ENCODE data around the gene ZFP36.

ZFP36 gene

DNA sequence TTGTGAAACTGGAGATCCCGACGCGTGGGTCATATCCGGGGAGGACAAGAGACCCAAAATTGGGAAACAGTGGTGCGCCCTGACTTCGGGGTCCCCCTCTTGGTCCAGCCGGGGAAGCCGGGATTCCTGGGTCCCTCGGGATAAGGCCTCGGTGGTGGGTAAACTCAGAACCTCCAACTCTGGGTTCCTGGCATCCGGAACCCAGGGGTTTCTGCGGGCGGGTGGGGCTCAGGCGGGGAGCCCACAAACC lies 688 bp downstream of the ZFP36 start:
- no peak for DNase-seq

DNA sequence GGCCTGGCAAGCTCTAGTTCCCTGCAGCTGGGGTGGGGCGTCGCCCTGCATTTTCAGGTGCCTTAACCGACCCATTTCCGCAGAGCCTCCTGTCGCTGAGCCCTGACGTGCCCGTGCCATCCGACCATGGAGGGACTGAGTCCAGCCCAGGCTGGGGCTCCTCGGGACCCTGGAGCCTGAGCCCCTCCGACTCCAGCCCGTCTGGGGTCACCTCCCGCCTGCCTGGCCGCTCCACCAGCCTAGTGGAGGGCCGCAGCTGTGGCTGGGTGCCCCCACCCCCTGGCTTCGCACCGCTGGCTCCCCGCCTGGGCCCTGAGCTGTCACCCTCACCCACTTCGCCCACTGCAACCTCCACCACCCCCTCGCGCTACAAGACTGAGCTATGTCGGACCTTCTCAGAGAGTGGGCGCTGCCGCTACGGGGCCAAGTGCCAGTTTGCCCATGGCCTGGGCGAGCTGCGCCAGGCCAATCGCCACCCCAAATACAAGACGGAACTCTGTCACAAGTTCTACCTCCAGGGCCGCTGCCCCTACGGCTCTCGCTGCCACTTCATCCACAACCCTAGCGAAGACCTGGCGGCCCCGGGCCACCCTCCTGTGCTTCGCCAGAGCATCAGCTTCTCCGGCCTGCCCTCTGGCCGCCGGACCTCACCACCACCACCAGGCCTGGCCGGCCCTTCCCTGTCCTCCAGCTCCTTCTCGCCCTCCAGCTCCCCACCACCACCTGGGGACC lies 1.2 kb downstream of the ZFP36 start:
- DNase-seq: no peak

DNA sequence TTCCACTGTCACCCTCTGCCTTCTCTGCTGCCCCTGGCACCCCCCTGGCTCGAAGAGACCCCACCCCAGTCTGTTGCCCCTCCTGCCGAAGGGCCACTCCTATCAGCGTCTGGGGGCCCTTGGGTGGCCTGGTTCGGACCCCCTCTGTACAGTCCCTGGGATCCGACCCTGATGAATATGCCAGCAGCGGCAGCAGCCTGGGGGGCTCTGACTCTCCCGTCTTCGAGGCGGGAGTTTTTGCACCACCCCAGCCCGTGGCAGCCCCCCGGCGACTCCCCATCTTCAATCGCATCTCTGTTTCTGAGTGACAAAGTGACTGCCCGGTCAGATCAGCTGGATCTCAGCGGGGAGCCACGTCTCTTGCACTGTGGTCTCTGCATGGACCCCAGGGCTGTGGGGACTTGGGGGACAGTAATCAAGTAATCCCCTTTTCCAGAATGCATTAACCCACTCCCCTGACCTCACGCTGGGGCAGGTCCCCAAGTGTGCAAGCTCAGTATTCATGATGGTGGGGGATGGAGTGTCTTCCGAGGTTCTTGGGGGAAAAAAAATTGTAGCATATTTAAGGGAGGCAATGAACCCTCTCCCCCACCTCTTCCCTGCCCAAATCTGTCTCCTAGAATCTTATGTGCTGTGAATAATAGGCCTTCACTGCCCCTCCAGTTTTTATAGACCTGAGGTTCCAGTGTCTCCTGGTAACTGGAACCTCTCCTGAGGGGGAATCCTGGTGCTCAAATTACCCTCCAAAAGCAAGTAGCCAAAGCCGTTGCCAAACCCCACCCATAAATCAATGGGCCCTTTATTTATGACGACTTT lies 2.0 kb downstream of the ZFP36 start:
- no peak for DNase-seq

DNA sequence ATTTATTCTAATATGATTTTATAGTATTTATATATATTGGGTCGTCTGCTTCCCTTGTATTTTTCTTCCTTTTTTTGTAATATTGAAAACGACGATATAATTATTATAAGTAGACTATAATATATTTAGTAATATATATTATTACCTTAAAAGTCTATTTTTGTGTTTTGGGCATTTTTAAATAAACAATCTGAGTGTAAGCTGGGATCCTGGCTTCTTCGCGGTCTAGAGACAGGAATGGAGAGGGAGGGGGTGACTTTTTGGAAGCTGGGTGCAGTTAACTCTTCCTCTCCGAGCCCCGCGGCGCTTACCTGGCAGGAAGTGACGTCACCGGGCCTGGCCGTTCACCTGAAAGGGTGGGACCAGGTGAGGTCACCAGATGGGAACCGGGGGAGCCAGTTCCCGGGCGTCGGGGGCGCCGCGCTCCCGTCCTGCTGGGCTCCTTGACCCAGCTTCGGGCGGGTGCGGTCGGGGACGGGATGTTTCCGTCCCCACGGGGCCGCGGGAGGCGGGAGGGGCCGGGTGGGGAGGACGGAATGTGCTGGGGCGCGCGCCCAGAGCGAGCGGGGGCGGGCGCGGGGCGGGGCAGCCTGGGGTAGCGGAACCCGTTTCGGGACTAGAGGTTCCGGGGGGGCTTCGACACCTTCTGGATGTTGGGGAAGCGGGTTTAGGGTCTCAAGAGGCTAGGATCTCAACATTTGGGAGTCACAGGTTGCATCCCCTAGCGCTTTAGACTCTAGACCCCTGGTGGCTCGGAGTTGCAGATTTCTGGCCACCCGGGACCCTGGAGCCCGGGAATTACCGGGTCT lies 2.8 kb downstream of the ZFP36 start:
- no peak for DNase-seq

DNA sequence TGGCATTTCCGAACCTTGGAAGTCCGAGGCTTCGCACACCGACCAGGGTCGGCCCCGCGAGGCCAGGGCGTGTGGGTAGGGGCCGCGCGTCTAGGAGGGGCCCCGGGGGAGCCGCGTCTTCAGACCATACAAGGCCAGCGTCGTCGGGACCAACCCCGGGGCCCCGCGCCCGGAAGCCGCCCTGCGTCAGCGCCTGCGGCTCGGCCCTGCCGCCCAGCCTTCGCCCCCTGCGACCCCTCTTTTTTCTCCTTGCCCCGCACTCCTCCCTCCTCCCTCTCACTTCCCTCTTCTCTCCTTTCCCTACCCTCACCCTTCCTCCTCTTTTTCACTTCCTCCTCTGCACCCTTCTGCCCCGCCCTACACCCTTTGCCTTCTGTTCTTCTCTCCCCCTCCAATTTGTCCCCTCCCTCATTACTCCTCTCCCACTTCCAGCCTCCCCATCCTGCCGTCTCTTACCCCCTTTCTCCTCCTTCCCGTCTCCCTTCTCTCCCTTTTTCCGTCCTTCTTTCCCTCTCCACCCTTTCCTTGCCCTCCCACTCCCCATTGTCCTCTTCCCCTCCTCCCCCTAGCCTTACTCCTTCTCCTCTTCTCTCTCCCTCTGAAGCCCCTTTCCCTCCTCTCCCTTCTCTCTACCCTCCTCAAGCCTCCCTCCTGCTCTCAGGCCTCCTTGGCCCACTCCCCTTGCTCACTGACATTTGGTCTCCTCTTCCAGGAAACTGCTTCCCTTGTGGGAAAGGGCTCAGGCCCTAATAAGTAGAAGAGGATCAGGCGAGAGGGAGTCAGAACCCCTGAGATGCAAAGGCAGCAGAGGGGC lies 3.6 kb downstream of the ZFP36 start:
- DNase-seq: no peak

DNA sequence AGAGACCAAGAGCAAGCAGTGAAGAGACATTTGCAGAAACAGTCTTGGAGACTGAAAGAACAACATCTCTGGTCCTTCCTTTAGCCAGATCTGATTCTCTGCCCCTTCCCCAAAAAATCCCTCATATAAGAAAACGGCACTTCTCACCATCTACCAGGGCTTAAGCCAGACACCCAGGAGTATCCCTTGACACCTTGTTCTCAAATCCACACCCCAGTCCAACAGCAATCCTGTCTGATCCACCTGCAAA lies 4.1 kb downstream of the ZFP36 start:
- no peak for DNase-seq

DNA sequence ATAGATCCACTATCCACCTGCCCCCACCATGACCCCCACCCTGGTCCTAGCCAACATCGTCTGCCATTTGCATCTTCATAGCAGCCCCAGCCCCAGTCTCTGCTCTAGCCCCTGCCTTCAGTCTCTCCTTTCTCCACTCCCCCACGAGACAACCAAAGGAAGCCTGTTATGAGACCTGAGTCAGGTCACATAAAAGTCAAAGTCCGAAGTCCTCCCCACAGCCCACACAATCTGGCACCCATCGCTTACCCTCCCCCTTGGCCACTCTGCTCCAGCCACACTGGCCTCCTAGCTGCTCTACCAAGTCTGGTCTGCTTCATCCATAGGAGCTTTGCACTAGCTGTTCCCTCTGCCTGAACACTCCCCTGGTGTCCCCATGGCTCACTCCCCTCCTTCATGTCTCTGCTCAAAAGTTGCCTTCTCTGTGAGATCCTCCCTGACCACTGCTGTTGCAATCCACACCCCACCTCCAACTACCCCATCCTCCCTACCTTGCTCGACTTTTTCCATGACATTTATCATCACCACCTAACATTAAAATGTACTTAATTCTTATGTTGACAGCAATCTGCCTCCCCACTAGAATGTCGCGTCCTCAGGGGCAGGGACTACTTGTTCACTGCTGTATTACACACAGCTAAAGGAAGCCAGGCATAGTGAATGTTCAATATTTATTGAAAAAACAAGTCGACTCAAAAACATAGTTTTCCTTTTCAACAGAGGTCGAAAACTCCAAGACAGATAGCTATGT lies 4.6 kb downstream of the ZFP36 start:
- no peak for DNase-seq

DNA sequence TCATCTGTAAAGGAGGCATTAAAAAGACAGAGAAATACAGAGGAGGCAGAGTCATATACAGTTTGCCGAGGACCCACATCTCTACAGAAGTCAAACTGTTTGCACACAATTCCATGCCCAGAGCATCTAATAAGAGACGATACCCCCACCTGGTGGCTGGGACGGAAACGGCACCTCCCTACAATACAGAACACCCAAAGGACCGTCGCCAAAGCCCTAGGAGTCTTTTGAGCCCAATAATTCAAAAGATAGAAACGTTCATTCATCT lies 5.1 kb downstream of the ZFP36 start:
- DNase-seq: peak; percentile 99

DNA sequence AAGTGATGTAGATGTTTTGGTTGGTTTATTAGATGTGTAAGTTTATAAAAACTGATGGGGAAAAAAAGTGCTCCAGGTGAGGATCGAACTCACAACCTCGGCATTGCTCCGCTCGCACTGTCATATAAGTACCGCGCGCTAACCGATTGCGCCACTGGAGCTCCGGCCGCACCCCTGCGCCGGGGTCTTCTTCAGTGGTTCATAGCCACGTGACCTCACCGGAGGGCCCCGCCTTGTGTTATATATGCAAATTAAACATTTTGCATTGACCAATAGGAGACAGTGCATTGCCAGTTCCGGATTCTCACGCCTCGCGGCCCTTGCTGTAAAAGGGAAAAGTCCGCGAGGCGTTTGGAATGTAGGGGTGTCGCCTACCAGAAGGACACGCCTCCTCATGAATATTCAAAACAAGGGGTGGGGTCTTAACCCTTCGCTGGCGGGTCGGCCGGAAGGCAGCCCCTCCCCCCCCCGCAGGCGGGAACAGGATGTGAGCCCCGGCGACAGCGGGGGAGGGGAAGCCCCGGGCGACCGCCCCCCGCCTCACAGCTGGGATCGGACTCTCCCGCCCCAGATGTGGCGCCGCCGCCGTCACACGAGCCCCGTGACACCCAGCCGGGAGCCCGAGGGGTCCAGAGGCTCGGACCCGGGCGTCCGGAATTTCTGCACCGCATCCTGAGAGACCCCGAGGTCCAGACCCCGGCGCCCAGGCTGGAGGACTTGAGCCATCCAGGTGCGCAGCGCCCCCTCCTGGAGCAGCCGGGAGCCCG lies 5.6 kb downstream of the ZFP36 start, which contains the start of gene PLEKHG2:
Gene PLEKHG2, plus strand, starts transcription at position 570 of the 767 bp plus-strand sequence. CDS start 1,418 bp downstream, outside the sequence.
- DNase-seq: peak; percentile 99

DNA sequence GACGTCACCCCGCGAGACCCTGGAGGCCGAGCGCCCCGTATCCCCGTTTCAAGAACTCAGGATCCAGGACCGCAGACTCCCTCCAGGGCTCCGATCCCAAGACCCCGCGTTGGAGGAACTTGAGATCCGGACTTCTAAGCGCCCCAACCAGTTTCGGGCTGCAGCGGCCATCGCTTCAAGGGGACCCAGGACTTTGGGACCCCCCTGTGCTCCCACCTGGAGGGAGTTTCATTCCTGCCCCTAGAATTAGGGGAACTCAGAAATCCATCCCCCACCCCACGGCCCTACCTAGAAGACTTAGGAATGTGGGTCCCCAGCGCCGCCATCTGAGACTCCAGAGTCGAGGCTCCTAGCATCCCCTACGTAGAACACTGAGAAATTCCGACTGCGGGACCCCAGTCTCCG lies 6.2 kb downstream of the ZFP36 start:
- no peak for DNase-seq

DNA sequence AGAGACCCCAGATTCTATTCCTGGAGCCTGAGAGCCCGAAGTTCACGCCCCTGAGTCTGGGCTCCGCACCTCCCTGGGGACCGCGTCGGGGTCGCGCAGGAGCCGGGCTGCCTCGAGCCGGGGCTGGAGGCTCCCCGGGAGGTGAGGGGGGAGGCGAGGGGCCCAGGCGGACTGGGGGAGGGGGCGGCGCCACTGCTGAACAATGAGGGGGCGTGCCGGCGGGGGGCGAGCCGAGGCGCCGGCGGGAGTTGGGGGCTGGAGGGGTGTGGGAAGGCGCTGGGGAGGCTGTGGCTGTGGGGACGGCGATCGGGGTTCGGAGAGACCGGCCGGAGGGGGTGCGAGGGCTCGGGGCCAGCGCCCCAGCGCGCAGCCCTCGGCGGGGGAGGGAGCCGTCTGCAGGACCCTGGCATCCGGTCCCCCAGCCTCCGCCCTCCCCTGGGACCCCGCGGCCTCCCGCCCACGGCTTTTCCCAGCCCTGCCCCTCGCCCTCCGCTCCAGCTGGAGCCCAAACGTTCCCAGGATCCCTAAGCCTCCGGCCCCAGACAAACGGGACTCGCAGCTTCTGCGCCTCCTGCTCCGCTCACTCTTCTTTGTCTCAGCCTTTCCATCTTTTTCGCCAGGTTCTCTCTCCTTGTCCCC lies 6.7 kb downstream of the ZFP36 start:
- no peak for DNase-seq

DNA sequence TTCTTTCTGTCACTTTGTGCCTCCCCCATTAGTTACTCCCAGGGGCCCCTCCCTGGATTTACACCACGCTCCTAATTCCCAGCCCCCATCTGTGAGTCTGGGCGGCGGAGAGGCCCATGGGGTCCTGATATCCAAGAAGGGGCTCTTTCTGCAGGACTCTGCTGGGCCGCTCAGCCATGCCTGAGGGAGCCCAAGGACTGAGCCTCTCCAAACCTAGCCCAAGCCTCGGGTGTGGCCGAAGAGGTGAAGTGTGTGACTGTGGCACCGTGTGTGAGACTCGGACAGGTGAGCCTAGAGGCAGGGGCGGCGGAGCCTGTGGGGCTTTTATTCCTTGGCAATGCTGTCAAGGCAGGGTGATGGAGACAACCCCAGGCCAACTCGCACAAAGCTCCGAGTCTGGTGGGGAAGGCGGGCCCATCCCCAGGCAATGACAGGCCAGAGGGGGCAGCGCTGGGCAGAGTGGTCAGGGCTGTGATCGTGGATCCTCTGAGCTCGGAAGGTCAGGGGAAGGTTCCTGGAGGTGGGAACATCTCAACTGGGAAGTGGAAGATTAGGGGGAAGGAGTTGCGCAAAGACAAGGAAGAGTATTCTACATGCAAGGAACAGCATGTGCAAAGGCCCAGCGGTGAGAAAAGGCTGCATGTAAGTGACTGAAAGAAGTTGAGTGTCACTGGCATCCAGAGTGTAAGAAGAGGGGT lies 7.4 kb downstream of the ZFP36 start:
- DNase-seq: no peak

DNA sequence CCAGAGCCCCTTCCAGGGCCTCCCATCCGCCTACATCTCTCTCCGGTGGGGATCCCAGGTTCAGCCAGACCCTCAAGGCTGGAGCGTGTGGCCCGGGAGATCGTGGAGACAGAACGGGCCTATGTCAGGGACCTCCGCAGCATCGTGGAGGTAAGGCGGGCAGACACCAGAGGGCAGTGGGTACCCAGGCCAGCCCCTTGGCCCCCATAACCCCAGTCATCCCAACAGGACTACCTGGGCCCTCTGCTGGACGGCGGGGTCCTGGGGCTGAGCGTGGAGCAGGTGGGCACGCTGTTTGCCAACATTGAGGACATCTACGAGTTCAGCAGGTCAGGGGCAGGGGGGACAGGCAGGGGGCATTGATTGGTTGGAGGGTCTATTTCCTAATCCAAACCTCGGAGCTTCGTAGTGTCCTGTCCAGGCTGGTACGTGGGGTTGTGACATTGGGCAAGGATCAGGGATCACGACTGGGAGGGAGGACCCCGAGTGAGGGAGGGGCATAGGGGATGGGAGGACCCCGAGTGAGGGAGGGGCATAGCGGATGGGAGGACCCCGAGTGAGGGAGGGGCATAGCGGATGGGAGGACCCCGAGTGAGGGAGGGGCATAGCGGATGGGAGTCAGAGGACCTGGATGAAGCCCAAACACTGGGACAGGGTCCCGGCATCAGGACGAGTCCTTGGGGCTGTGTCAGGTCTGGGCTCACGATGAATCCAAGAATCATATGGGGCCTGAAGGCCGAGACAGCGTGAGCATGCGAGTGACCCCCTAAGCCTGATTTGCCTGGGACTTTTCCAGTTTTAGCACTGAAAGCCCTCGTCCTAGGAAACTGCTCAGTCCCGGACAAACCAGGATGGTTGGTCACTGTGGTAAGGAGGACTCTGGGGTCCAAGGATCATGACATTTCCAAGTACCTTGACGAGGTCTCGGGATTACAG lies 8.7 kb downstream of the ZFP36 start:
- DNase-seq: no peak

DNA sequence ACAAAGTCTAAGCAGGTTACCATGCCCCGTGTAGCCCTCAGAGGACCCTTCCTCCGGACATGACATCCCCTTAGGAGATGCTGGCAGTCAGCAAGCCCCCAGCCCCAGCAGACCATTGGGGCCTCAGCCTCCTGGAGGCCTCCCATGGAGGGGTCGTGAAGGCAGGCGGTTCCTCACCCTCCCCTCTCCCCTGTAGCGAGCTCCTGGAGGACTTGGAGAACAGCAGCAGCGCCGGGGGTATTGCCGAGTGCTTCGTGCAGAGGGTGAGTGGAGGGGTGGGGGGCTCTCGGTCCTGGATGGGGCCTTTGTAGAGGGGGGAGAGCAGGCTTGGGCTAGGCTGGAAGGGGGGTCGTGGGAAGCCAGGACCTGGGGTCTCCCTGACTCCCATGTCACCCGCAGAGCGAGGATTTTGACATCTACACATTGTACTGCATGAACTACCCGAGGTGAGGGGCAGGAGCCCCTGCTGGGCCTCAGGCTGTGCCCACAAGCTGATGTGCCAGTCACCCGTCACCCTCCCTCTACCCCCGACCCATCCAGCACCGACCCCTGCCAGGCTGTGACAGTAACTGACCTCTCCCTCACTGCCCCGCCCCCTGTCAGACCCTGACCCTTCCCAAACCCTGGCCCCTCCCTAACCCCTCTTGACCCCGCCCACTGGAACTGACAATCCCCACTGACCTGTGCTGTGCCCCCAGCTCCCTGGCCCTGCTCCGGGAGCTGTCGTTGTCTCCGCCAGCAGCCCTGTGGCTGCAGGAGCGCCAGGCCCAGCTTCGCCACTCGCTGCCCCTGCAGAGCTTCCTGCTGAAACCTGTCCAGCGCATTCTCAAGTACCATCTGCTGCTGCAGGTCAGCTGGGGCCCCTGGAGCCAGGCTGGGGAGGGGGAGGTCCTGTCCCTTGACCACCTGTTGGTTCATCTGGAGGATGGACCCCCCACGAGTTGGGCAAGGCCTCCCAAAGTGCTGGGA lies 9.8 kb downstream of the ZFP36 start:
- no peak for DNase-seq

DNA sequence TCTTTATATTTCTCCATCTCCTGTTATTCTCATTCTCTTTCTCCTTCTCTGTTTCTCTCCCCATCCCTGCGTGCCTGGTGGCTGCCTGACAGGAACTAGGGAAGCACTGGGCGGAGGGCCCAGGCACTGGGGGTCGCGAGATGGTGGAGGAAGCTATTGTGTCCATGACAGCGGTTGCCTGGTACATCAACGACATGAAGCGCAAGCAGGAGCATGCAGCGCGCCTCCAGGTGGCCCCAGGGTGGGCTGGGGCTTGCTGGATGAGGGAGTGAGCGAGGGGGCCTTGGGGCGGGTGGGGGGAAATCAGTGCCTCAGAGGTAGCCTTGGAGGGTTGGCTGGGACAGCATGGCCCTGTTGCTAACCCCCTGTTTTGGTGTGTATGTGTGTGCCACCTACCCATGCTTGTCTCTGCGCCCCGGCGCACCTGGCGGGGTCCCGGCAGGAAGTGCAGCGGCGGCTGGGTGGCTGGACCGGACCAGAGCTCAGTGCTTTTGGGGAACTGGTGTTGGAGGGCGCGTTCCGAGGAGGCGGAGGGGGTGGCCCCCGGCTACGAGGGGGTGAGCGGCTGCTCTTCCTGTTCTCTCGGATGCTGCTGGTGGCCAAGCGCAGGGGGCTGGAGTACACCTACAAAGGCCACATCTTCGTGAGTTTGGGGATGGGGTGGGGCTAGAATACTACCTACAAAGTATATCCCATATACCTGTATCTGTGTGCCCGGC lies 11.0 kb downstream of the ZFP36 start:
- DNase-seq: no peak

DNA sequence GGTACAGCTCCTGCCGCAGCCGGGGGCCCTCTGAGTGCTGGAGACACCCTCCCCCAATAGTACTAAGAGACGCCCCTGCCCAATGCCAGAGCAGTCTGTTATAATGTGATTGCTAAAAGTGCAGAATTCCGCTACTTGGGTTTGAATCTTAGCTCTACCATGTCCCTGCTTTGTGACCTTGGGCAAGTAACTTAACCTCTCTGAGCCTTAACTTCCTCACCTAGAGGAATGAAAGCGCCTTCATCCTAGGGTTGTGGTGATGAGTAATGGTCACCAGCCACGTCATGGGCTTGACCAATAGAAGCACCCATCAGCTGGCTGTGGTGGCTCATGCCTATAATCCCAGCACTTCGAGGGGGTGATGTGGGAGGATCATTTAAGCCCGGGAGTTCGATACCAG lies 12.4 kb downstream of the ZFP36 start:
- no peak for DNase-seq

DNA sequence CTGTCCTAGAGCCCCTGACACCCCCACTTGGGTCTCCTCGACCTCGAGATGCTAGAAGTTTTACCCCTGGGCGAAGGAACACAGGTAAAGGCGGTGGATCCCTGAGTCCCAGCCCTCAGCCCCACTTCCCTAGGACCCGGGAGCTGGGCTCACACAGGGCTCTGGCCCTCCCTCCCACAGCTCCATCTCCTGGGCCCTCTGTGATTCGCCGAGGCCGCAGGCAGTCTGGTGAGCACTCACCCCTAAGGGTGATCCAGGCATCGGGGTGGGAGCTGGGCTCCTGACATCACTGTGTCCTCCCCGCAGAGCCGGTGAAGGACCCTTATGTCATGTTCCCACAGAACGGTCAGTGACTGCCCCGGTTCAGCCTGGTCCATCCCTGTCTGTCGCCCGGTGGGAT lies 14.1 kb downstream of the ZFP36 start:
- no peak for DNase-seq

DNA sequence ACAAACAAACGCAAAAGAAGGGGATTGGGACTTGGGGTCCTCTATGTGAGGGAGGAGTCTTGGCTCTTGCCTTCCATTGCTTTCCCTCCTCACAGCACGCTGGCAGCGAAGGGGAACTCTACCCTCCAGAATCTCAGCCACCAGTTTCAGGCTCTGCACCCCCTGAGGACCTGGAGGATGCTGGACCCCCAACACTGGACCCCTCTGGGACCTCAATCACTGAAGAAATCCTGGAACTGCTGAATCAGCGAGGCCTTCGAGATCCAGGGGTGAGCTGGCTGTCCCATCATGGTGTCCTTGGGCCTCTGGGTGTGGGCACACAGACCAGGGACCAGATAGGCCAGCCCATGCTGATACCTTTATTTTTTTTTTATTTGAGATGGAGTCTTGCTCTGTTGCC lies 15.4 kb downstream of the ZFP36 start:
- DNase-seq: no peak

Data from KG1 (cell line).